WERI-Rb-1 (cell line): ENCODE results near the gene COL4A5.

Experiments
- DNase-seq: peaks from one replicate; pipeline ENCODE4 v3.0.0-alpha.2; 2020
- H3K27ac ChIP-seq: fragments of 250-450 bp; sonication (Bioruptor Pico); 2 replicates; pipeline ENCODE4 v1.5.1; 2020; ENCODE audit warnings: mild to moderate bottlenecking, moderate library complexity
- H3K27me3 ChIP-seq: fragments of 250-450 bp; sonication (Bioruptor Pico); 2 replicates; pipeline ENCODE4 v1.5.1; 2021; ENCODE audit warnings: mild to moderate bottlenecking, low read depth, moderate library complexity; ENCODE audit not compliant: insufficient read depth, severe bottlenecking
- H3K36me3 ChIP-seq: fragments of 250-450 bp; sonication (Bioruptor Pico); 2 replicates; pipeline ENCODE4 v1.5.1; 2020; ENCODE audit warnings: mild to moderate bottlenecking, moderate library complexity
- H3K4me3 ChIP-seq: 2 replicates; pipeline ENCODE4 v1.5.1; 2011; ENCODE audit warnings: low read depth, mild to moderate bottlenecking, control low read depth, low read length
- H3K9me3 ChIP-seq: fragments of 250-450 bp; sonication (Bioruptor Pico); 2 replicates; pipeline ENCODE4 v1.5.1; 2021; ENCODE audit warnings: mild to moderate bottlenecking, moderate library complexity; ENCODE audit not compliant: severe bottlenecking
- CTCF ChIP-seq: IDR thresholded peaks from 2 replicates; pipeline ENCODE4 v1.5.1; 2011; ENCODE audit warnings: low read depth, mild to moderate bottlenecking, control low read depth, inconsistent platforms, low read length

COL4A5 gene

GRCh38 chrX:108420481-108420880 is 19.2 kb upstream of the COL4A5 start:
- no peak for DNase-seq
- H3K9me3 ChIP-seq: no peaks in the 10 kb centered on the region
- no peak for TF ChIP-seq CTCF

DNA sequence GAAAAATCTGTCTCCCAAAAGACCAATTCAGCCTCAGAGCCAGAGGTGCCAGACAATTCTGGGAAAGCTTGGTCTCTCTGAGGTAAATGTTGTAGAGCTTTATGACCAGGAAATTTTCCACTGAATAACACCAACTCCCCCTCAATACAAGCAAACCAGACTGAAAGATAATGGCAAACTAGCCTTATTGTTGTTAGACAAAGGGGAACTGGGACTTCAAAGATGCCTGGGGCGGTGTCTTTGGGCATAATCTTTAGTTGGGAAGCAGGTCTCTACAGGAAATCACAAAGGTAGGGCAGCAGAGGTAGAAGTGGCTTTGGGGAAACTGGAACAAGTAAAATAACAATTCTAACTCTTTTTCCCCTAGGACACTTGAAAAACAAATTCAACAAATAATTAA is 13.4 kb upstream of the COL4A5 start:
- Histone ChIP-seq H3K27ac (no peak overlapping the region), H3K9me3 (no peaks in the 10 kb centered on the region), H3K36me3 (no peaks in the 10 kb centered on the region), H3K4me3 (no peak overlapping the region), H3K27me3 (peaks cover 69% of the 10 kb centered on the region)
- DNase-seq: no peak
- TF ChIP-seq CTCF: no peak

More at GRCh38 chrX:108420481-108420880, 19.2 kb upstream of the COL4A5 start:
- Histone ChIP-seq H3K27ac (no peak overlapping the region), H3K36me3 (no peaks in the 10 kb centered on the region), H3K27me3 (peaks cover 28% of the 10 kb centered on the region), H3K4me3 (no peak overlapping the region)

DNA sequence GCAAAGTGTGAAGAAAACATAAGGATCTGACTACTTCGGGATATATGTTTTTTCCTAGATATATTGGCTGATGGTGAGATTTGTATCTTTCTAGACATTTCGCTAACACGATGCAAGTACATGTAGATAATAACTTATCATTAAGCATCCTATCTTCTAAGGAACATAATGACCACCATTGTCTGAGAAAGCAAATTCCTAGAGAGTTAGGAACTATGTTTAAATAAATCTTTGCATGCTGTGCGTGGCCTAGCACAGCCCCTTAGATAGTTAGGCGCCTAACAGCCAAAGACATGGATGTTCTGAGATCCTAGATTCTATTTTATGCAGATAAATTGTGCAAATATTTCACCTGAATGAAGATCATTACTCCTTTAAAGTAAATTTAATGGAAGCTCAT is 4.4 kb upstream of the COL4A5 start:
- Histone ChIP-seq H3K27me3 (peaks cover 61% of the 10 kb centered on the region), H3K4me3 (no peak overlapping the region), H3K9me3 (no peaks in the 10 kb centered on the region), H3K27ac (no peak overlapping the region), H3K36me3 (no peaks in the 10 kb centered on the region)
- no peak for DNase-seq
- TF ChIP-seq CTCF: no peak

DNA sequence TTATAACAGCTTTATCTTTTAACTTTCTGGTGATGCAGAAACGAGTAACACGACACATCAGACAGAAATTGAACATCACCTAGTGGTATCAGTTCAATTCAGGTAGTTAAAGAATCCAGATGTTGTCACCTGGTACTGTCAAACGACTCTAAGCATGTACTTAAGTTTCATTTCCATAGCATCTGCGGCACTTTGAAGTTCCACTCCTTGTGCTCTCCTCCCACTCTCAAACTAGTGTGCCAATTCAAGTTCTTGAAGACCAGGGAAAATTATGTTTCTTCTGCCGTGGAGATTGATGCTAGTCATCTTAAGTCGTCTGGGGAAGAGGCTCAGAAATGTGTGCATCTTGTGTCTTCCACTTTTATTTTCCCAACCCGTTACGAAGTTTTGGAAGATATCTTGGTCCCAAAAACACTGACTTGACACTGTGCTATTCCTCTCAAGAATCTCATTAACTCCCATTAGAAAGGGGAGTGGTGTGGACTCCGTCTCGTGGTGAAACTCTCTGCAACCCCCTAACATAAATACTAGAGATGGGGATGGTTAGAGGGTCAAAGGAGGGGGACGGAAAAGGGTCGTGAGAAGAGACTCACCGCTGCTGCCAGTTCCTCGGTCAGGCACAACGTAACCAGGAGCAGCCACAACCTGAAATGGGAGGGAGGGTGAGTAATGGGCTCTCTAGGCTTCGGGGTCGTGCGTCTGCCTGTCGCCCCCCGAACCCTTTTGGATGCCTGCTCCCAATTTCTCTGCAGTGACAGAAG is 2.1 kb upstream of the COL4A5 start:
- no peak for TF ChIP-seq CTCF
- no peaks in the 10 kb centered on the region for H3K9me3 ChIP-seq
- DNase-seq: no peak
- no peak overlapping the region for H3K27ac ChIP-seq
- no peaks in the 10 kb centered on the region for H3K36me3 ChIP-seq
- peaks cover 67% of the 10 kb centered on the region for H3K27me3 ChIP-seq
- no peak overlapping the region for H3K4me3 ChIP-seq

GRCh38 chrX:108438110-108438623 is 1.5 kb upstream of the COL4A5 start, which contains the start of gene COL4A6:
COL4A6 (minus strand) TSS chrX:108438422; CDS start chrX:108438196, 226 bp downstream.
- Histone ChIP-seq H3K27ac (no peak within 1 kb of the TSS), H3K9me3 (no peaks in the 10 kb centered on the region), H3K36me3 (no peaks in the 10 kb centered on the region), H3K27me3 (peaks cover 65% of the 10 kb centered on the region), H3K4me3 (no peak within 1 kb of the TSS)
- TF ChIP-seq CTCF: no peak
- DNase-seq: no peak
